Duodenal mucosa (tissue), 2 donors: ENCODE results near the gene TKT.
"Not testable (repeated sequence)": the region's sequence is repeated elsewhere in the genome, so short reads cannot be mapped to it uniquely, and the experiment has no call there.

Experiments
- H3K27ac ChIP-seq: one replicate; pipeline ENCODE4 v1.7.0; 2013; ENCODE audit warnings: low read depth, low read length
- H3K27me3 ChIP-seq, 2 donors: one replicate each; pipeline ENCODE4 v1.7.0; 2013; ENCODE audit warnings: low read length in 2 of 2, control low read depth in 1 of 2; ENCODE audit not compliant: insufficient read depth in 2 of 2, control insufficient read depth in 1 of 2
- H3K36me3 ChIP-seq, 2 donors: one replicate each; pipeline ENCODE4 v1.7.0; 2013; ENCODE audit warnings: low read length in 2 of 2, control low read depth in 1 of 2; ENCODE audit not compliant: insufficient read depth in 2 of 2, control insufficient read depth in 1 of 2
- H3K4me1 ChIP-seq, 2 donors: one replicate each; pipeline ENCODE4 v1.7.0; 2013; ENCODE audit warnings: low read length in 2 of 2, control low read depth in 1 of 2; ENCODE audit not compliant: insufficient read depth in 2 of 2, control insufficient read depth in 1 of 2
- H3K4me3 ChIP-seq, 2 donors: one replicate each; pipeline ENCODE4 v1.7.0; 2013; ENCODE audit warnings: low read length in 2 of 2, low read depth in 1 of 2
- H3K9ac ChIP-seq, 2 donors: one replicate each; pipeline ENCODE4 v1.7.0; 2013; ENCODE audit warnings: low read length in 2 of 2, low read depth in 1 of 2
- H3K9me3 ChIP-seq, 2 donors: one replicate each; pipeline ENCODE4 v1.7.0; 2013; ENCODE audit warnings: low read length in 2 of 2, control low read depth in 1 of 2; ENCODE audit not compliant: control insufficient read depth in 1 of 2

TKT gene, protein sequence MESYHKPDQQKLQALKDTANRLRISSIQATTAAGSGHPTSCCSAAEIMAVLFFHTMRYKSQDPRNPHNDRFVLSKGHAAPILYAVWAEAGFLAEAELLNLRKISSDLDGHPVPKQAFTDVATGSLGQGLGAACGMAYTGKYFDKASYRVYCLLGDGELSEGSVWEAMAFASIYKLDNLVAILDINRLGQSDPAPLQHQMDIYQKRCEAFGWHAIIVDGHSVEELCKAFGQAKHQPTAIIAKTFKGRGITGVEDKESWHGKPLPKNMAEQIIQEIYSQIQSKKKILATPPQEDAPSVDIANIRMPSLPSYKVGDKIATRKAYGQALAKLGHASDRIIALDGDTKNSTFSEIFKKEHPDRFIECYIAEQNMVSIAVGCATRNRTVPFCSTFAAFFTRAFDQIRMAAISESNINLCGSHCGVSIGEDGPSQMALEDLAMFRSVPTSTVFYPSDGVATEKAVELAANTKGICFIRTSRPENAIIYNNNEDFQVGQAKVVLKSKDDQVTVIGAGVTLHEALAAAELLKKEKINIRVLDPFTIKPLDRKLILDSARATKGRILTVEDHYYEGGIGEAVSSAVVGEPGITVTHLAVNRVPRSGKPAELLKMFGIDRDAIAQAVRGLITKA

DNA sequence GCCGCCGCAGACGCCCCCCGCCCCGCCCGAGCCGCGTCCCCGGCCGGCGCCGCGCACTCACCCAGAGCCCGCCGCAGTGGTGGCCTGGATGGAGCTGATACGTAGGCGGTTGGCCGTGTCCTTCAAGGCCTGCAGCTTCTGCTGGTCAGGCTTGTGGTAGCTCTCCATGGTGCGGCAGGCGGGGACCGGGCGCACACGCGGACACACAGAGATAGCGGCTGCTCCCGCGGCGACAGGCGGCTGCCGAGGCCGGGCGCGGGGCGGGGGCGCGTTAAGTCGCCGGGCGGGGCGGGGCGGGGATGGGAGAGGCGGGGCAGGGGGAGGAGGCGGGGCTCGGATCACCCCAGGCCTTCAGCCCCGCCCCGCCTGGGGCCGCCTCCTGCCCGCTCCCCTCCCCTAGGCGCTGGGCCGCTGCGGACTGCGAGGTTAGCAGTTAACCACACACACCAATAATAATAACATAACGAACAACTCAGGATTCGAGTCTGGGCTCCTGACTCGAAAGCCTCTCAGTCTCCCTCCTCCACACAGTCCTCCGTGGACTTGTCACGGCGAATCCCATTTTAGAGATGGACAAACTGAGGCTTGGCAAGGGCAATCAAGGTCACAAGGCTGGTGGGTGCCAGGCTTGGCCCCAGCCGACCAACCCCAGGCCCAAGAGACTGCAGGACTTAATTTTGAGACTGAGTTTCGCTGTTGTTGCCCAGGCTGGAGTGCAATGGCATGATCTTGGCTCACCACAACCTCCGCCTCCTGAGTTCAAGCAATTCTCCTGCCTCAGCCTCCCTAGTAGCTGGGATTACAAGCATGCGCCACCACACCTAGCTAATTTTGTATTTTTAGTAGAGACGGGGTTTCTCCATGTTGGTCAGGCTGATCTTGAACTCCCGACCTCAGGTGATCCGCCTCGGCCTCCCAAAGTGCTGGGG lies at the start of gene TKT:
Gene TKT, minus strand, starts transcription at position 248 of the 929 bp plus-strand sequence. Its CDS starts 80 bp downstream, at position 168.
- Histone ChIP-seq H3K9ac (peak within 1 kb of the TSS; percentile 81 to 82), H3K36me3 (peaks cover 0 to 3% of the 10 kb centered on the region in 2 donors), H3K9me3 (no peaks in the 10 kb centered on the region), H3K27me3 (no peaks in the 10 kb centered on the region), H3K27ac (peak within 1 kb of the TSS; percentile 68), H3K4me3 (peak within 1 kb of the TSS; percentile 90 to 91), H3K4me1 (peaks cover 11 to 30% of the 10 kb centered on the region in 2 donors)

DNA sequence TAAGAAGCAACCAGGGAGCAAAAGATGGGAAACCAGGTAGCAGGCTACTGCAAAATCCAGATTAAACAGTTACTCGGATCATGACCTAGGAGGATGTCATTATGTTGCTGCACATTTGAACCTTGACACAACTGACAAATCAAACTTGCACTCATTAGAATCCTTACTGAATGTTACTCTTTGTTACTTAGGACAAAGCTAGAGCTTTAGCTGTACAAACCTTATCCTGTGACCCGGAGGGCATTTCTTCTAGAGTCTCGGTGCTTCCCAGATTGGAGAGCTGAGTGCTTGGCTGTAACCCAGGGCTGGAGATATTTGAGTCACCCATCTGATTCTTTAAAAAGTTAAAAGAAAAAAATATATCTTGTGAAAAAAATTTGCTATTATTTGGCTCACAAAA lies 48.1 kb upstream of the TKT start:
- no peak overlapping the region for H3K27ac ChIP-seq
- peaks cover 14 to 25% of the 10 kb centered on the region in 2 donors for H3K36me3 ChIP-seq
- no peaks in the 10 kb centered on the region for H3K9me3 ChIP-seq
- no peaks in the 10 kb centered on the region for H3K27me3 ChIP-seq
- no peak overlapping the region for H3K9ac ChIP-seq
- H3K4me1 ChIP-seq, result no peaks in the 10 kb centered on the region
- no peak overlapping the region for H3K4me3 ChIP-seq

DNA sequence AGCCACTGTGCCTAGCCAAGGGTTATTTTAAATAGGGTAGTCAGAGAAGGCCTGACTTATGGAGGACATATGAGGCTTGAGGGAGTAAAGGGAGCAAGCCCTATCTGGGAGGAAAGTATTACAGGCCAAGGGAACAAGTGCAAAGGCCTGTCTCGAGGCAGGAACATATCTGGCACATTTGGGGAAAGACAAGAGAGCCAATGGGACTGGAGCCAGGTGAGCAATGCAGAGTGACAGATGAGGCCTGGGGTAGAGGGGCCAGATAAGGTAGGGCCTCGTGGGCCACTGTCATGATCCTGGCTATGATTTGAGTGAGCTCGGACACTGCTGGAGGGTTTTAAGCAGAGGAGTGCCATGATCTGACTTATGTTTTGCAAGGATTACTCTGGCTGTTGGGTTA lies 47.7 kb upstream of the TKT start:
- peaks cover 14 to 26% of the 10 kb centered on the region in 2 donors for H3K36me3 ChIP-seq
- H3K27me3 ChIP-seq, result no peaks in the 10 kb centered on the region
- no peak overlapping the region for H3K9ac ChIP-seq
- no peak overlapping the region for H3K4me3 ChIP-seq
- H3K4me1 ChIP-seq, result no peaks in the 10 kb centered on the region
- no peaks in the 10 kb centered on the region for H3K9me3 ChIP-seq
- no peak overlapping the region for H3K27ac ChIP-seq

DNA sequence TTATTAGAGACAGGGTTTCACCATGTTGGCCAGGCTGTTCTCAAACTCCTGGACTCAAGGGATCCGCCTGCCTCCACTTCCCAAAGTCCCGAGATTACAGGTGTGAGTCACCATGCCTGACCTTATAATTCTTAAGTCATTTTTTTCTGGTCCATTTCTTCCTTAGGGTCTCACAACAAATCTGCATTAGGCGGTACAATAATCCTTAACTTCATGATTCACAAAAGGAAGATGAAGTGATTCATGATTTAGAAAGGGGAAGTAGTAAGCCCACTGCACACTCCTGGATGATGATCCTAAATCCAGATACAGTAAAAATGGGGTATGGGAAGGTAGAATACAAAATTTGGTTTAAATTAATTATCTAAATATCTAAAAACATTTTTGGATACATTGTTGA lies 45.0 kb upstream of the TKT start:
- H3K27ac ChIP-seq, result no peak overlapping the region
- H3K4me1 ChIP-seq, result no peaks in the 10 kb centered on the region
- peaks cover 14 to 34% of the 10 kb centered on the region in 2 donors for H3K36me3 ChIP-seq
- no peak overlapping the region for H3K9ac ChIP-seq
- H3K9me3 ChIP-seq, result no peaks in the 10 kb centered on the region
- H3K27me3 ChIP-seq, result no peaks in the 10 kb centered on the region
- no peak overlapping the region for H3K4me3 ChIP-seq

DNA sequence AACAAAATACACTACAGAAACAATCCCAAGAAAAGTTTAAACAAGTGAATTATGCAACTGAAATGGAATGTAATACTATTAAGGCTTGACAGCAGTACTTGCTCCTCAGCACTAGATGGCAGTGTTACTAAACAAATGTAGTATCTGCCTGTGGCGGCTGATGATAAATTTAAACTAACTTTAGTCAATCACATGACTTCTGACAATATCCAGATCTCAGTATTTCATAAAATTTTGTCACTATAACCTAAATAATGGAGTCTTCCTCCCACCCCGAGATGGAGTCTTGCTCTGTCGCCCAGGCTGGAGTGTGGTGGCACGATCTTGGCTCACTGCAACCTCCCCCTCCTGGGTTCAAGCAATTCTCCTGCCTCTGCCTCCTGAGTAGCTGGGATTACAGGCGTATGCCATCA lies 43.8 kb upstream of the TKT start:
- not testable (repeated sequence) for H3K27me3 ChIP-seq, H3K4me1 ChIP-seq, H3K9me3 ChIP-seq, H3K9ac ChIP-seq, H3K4me3 ChIP-seq, H3K27ac ChIP-seq
- peaks cover 14 to 40% of the 10 kb centered on the region in 2 donors for H3K36me3 ChIP-seq

DNA sequence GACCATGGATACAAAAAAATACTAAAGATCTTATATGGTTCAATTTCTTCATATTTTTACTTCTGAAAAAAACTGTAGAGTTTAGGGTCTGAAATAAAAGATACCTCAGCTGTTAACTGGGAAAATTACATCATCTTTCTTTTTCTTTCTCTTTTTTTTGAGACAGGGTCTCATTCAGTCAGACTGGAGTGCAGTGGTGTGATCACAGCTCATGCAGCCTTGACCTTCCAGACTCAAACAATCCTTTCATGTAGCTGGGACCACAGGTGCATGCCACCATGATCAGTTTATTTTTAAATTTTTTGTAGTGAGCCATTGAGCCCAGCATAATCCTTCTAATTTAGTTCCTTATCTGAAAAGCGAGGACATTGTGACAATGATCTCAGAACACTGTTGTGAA lies 39.6 kb upstream of the TKT start:
- peaks cover 18 to 51% of the 10 kb centered on the region in 2 donors for H3K36me3 ChIP-seq
- no peaks in the 10 kb centered on the region for H3K27me3 ChIP-seq
- no peak overlapping the region for H3K9ac ChIP-seq
- no peaks in the 10 kb centered on the region for H3K9me3 ChIP-seq
- no peak overlapping the region for H3K27ac ChIP-seq
- no peak overlapping the region for H3K4me3 ChIP-seq
- no peaks in the 10 kb centered on the region for H3K4me1 ChIP-seq

DNA sequence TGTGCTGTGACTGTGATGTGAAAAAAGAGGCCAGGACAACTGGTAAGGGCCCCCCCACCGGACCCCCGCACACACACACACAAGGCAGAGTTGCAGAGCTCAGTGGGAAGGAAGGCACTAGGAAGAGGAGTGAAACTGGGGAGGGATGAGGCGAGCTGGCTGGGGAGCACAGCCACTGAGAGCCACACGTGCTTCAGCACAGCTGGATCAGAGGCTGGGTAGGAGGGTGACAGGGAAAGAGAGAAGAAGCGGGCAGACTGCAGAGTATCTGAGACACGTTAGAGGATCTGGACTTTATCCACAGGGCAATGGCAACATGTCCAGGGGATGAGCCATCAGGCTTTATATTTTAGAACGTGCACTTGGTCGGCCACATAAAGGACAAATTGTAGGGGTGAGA lies 38.0 kb upstream of the TKT start:
- Histone ChIP-seq H3K36me3 (peaks cover 16 to 50% of the 10 kb centered on the region in 2 donors), H3K27ac (no peak overlapping the region), H3K9me3 (no peaks in the 10 kb centered on the region), H3K4me3 (no peak overlapping the region), H3K9ac (no peak overlapping the region), H3K27me3 (no peaks in the 10 kb centered on the region), H3K4me1 (no peaks in the 10 kb centered on the region)

DNA sequence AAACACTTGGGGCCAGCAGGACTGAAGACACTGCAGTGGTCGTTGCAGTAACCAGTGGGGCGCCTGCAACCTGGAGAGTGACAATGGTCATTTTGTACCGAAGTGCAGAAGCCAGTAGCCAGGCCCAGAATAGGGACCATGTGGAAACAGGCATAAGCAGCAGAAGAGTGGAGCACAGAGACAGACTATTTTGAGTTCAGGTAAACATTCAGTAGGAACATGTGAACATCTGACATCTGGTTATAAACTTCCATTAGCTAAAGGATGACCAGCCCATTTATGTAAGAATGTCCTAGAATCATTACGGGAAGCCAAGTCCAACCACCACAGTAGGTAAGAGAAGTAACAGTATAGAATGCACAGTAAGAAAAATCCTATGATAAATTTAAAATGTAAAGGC lies 32.4 kb upstream of the TKT start:
- H3K36me3 ChIP-seq, result peaks cover 33 to 48% of the 10 kb centered on the region in 2 donors

DNA sequence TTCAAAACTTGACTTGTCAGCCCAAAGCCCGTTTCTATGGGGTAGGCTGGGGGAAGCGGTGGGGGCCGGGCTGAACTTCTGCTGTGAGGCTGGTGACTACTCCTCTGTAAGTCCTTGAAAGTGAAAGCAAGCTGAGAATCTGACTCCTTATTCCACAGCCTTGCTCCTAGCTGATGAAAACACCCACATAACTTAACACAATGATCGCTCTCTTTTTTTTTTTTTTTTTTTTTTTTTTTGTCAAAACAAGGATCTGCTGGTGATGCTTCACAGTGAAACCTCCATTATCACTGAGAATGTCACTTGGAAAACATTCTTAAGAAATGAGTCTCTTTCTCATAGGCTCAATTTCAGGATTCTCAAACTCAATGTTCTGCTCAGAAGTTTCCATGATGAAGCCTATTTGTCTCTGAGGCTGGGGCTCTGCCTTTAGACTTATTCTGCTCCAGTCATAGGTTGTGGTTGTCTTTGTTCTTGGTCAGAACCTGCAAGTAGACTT lies 31.4 kb upstream of the TKT start:
- Histone ChIP-seq H3K9ac (no peak overlapping the region), H3K9me3 (no peaks in the 10 kb centered on the region), H3K4me3 (no peak overlapping the region), H3K36me3 (peaks cover 29 to 42% of the 10 kb centered on the region in 2 donors), H3K27ac (no peak overlapping the region), H3K27me3 (no peaks in the 10 kb centered on the region), H3K4me1 (no peaks in the 10 kb centered on the region)

More for the DNA sequence above, 32.4 kb upstream of the TKT start:
- no peaks in the 10 kb centered on the region for H3K27me3 ChIP-seq
- no peak overlapping the region for H3K27ac ChIP-seq
- H3K4me3 ChIP-seq, result no peak overlapping the region
- no peaks in the 10 kb centered on the region for H3K9me3 ChIP-seq
- no peak overlapping the region for H3K9ac ChIP-seq
- no peaks in the 10 kb centered on the region for H3K4me1 ChIP-seq
